ENCODE measurements around the gene GLI3. TPM values are rescaled to one million over a fixed set of nuclear protein-coding genes. Genes with fewer than 3 reads are reported as not detected.

The GLI3 gene
- polyA plus RNA-seq, 2 of the 4 experiments (the other 2 are of a cell fraction), result 0.09 TPM; not detected in 1

- WGBS (ENCODE audit: missing lambda C conversion rate), result 57% methylated on average over 7 of the region's 7 CpGs
- Histone ChIP-seq H3K4me2 (no peak overlapping the region), H3K4me3 (no peak overlapping the region), H3K9me3 (no peaks in the 10 kb centered on the region), H3K4me1 (no peaks in the 10 kb centered on the region), H3K27ac (no peak overlapping the region)
- no peak for ATAC-seq
- ChIA-PET CTCF (interaction anchor here (0.8 kb wide), 1 partner anchor 129 kb away, joined by 3 read pairs; no protein-coding TSS in a partner anchor), POLR2A (no interaction called here)
- DNase-seq (ENCODE audit: low read depth in 1 of 2, low spot score in 1 of 2), result no peak
- no peak for FAIRE-seq
- TF ChIP-seq CHD4 (IDR thresholded peaks at IDR 0.05; ENCODE audit: borderline replicate concordance) (no peak), MAFK (IDR thresholded peaks at IDR 0.05; ENCODE audit: partially characterized antibody) (no peak), POLR2AphosphoS2 (conservative IDR thresholded peaks at IDR 0.05; ENCODE audit: low read length) (no peak)
These were observed 128.0 kb downstream of the GLI3 start for GRCh38 chr7:42108803-42109528.

- Histone ChIP-seq H3K4me1 (no peaks in the 10 kb centered on the region), H3K9me3 (no peaks in the 10 kb centered on the region), H3K4me2 (no peak overlapping the region), H3K4me3 (no peak overlapping the region), H3K27ac (no peak overlapping the region)
- ChIA-PET POLR2A (no interaction called here), CTCF (no interaction called here)
- TF ChIP-seq BHLHE40 (IDR thresholded peaks at IDR 0.05; ENCODE audit: low read depth, low read length) (no peak), RNF2 (IDR thresholded peaks at IDR 0.05; ENCODE audit: borderline replicate concordance, low read depth) (no peak), ESRRA (IDR thresholded peaks at IDR 0.05; ENCODE audit: borderline replicate concordance, low read length) (no peak), TFCP2L1 (CRISPR knock-in tag; IDR thresholded peaks at IDR 0.05) (no peak), MAZ (IDR thresholded peaks at IDR 0.05; ENCODE audit: borderline replicate concordance, low read depth, low read length) (no peak), SREBF2 (IDR thresholded peaks at IDR 0.05) (no peak), EHMT2 (IDR thresholded peaks at IDR 0.05; ENCODE audit: low read depth) (no peak), USF2 (IDR thresholded peaks at IDR 0.05) (no peak), RARB (CRISPR knock-in tag; IDR thresholded peaks at IDR 0.05) (no peak), TP53 (CRISPR knock-in tag; IDR thresholded peaks at IDR 0.05) (no peak), EP300 (IDR thresholded peaks at IDR 0.05) (no peak)
- TF ChIP-seq, protein P1, sequence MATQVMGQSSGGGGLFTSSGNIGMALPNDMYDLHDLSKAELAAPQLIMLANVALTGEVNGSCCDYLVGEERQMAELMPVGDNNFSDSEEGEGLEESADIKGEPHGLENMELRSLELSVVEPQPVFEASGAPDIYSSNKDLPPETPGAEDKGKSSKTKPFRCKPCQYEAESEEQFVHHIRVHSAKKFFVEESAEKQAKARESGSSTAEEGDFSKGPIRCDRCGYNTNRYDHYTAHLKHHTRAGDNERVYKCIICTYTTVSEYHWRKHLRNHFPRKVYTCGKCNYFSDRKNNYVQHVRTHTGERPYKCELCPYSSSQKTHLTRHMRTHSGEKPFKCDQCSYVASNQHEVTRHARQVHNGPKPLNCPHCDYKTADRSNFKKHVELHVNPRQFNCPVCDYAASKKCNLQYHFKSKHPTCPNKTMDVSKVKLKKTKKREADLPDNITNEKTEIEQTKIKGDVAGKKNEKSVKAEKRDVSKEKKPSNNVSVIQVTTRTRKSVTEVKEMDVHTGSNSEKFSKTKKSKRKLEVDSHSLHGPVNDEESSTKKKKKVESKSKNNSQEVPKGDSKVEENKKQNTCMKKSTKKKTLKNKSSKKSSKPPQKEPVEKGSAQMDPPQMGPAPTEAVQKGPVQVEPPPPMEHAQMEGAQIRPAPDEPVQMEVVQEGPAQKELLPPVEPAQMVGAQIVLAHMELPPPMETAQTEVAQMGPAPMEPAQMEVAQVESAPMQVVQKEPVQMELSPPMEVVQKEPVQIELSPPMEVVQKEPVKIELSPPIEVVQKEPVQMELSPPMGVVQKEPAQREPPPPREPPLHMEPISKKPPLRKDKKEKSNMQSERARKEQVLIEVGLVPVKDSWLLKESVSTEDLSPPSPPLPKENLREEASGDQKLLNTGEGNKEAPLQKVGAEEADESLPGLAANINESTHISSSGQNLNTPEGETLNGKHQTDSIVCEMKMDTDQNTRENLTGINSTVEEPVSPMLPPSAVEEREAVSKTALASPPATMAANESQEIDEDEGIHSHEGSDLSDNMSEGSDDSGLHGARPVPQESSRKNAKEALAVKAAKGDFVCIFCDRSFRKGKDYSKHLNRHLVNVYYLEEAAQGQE (IDR thresholded peaks at IDR 0.05), result no peak
- ATAC-seq (no peak), DNase-seq (ENCODE audit: low read depth in 1 of 2, low spot score in 1 of 2) (no peak), FAIRE-seq (no peak)
- 29% methylated on average over 10 of the region's 10 CpGs for WGBS (ENCODE audit: missing lambda C conversion rate)
These were observed 129.3 kb downstream of the GLI3 start for GRCh38 chr7:42107484-42108240.

DNA sequence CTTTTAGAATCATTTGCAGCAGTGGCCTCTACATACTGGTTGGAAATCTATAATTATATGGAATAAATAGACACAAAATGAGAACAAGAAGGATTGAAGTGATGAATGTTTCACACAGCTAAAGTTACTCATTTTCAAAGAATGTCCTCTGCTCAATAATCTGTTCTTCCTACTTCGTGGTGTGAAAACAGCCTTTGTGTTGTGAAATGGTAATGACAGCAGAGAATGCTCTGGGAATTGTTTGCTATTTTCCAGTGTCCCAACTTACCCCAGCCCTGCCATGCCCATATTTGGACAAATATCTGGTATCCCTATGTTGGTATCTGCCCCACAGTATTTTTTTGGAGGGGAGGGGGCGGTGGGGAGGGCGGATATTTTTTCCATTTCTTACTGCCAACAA lies 130.4 kb downstream of the GLI3 start:
- DNase-seq (ENCODE audit: low read depth in 1 of 2, low spot score in 1 of 2) (no peak), FAIRE-seq (no peak), ATAC-seq (no peak)
- ChIA-PET POLR2A (no interaction called here), CTCF (interaction anchor here (0.5 kb wide), 1 partner anchor 1982 kb away, joined by 3 read pairs; no protein-coding TSS in a partner anchor)
- Histone ChIP-seq H3K9me3 (no peaks in the 10 kb centered on the region), H3K27ac (no peak overlapping the region), H3K4me1 (no peaks in the 10 kb centered on the region), H3K4me2 (no peak overlapping the region), H3K4me3 (no peak overlapping the region)
- WGBS (ENCODE audit: missing lambda C conversion rate), result 5% methylated on average over 3 of the region's 3 CpGs
- TF ChIP-seq HOXA7 (CRISPR knock-in tag; IDR thresholded peaks at IDR 0.05) (no peak), ZFP36 (IDR thresholded peaks at IDR 0.05; ENCODE audit: borderline replicate concordance, partially characterized antibody) (no peak), PHF8 (IDR thresholded peaks at IDR 0.05; ENCODE audit: borderline replicate concordance, low read depth) (no peak), HOXB5 (CRISPR knock-in tag; IDR thresholded peaks at IDR 0.05) (no peak)
